Measurements from ENCODE around the gene SCFD2.

The SCFD2 gene

GRCh38 chr4:52948057-52948423 is 417.8 kb downstream of the SCFD2 start:
- Histone ChIP-seq H3K27me3 (replicated peaks) (no peaks in the 10 kb centered on the region), H3K27ac (no peak overlapping the region), H3K4me3 (ENCODE audit: low read depth, low read length) (no peak overlapping the region), H3K36me3 (replicated peaks) (no peaks in the 10 kb centered on the region)
- DNase-seq = no peak
- TF ChIP-seq, protein P1, sequence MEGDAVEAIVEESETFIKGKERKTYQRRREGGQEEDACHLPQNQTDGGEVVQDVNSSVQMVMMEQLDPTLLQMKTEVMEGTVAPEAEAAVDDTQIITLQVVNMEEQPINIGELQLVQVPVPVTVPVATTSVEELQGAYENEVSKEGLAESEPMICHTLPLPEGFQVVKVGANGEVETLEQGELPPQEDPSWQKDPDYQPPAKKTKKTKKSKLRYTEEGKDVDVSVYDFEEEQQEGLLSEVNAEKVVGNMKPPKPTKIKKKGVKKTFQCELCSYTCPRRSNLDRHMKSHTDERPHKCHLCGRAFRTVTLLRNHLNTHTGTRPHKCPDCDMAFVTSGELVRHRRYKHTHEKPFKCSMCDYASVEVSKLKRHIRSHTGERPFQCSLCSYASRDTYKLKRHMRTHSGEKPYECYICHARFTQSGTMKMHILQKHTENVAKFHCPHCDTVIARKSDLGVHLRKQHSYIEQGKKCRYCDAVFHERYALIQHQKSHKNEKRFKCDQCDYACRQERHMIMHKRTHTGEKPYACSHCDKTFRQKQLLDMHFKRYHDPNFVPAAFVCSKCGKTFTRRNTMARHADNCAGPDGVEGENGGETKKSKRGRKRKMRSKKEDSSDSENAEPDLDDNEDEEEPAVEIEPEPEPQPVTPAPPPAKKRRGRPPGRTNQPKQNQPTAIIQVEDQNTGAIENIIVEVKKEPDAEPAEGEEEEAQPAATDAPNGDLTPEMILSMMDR (IDR thresholded peaks at IDR 0.05; ENCODE audit: low read depth, low read length, missing control alignments) = no peak
- in situ Hi-C loops (cut with HindIII; ENCODE audit: low pct_ligation_motif_present, low sequenced_read_pairs) = no loop called here

DNA sequence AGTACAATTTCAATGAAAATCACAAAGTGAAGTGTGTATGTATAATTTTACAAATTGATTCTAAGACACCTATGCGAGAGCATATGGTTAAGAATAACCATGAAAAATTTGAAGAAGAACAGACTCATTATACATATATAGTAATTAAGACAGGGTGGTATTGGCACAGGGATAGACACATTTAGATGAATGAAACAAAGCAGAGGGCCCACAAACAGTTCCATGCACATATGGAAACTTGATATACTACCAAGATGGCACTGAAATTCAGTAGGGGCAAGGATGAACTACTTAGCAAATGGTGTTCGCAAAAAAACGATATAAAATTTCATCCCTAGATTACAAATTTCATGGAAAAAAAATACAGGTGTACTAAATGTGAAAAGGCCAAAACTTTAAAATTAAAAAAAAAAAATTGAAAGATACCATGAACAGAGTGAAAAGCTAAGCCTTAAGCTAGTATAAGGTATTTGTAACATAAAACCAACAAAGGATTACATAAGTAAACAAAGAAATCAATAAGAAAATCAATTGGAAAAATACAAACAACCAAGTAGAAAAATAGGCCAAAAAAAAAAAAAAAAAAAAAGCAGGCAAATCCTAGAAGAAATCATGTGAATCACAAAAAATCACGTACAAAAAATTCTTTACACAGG is 418.3 kb downstream of the SCFD2 start:
- in situ Hi-C loops (cut with HindIII; ENCODE audit: low pct_ligation_motif_present, low sequenced_read_pairs) = no loop called here
- Histone ChIP-seq H3K36me3 (replicated peaks) (no peaks in the 10 kb centered on the region), H3K27ac (no peak overlapping the region), H3K4me3 (ENCODE audit: low read depth, low read length) (no peak overlapping the region), H3K27me3 (replicated peaks) (no peaks in the 10 kb centered on the region)
- TF ChIP-seq, protein P1 (IDR thresholded peaks at IDR 0.05; ENCODE audit: low read depth, low read length, missing control alignments) = no peak
- no peak for DNase-seq

DNA sequence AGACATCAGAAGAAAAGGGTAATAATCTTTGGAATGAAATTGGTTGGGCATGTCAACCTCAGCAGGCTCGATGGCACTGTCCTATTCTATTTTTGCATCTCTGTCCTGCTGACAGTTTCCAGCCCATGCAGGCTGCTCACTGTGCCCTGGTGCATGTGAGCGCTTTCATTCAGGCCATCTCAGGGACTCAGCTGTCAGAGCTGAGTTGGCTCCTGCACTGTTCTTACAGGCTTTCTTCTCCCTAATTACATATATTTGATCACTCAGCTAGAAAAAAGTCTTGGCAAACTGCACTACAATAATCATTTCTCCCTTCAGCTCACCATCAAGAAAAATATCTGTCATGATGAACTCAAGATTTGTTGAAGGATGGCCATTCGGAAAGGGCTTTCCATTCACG is 419.0 kb downstream of the SCFD2 start:
- TF ChIP-seq, protein P1 (IDR thresholded peaks at IDR 0.05; ENCODE audit: low read depth, low read length, missing control alignments) = no peak
- in situ Hi-C loops (cut with HindIII; ENCODE audit: low pct_ligation_motif_present, low sequenced_read_pairs) = no loop called here
- no peak for DNase-seq
- no peak overlapping the region for H3K27ac ChIP-seq
- H3K4me3 ChIP-seq (ENCODE audit: low read depth, low read length) = no peak overlapping the region
- no peaks in the 10 kb centered on the region for H3K27me3 ChIP-seq (replicated peaks)
- H3K36me3 ChIP-seq (replicated peaks) = no peaks in the 10 kb centered on the region

DNA sequence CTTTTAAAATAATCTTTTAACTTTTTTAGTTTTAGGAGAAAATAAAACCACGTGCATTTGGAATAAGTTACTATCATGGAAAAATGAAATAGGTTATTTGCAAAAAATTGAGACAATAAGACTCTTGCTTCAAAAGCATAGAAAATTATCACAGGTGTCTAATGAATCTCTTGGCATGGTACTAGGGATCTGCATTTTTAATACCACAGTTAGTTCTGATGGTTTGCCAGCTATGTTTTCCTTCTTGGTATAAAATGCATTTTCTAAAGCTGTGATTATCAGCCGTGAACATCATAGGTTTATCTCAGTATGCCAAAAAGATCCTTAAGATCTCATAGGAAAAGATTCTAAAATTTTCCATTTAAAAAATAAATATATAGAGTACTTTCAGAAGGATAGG is 419.9 kb downstream of the SCFD2 start:
- Histone ChIP-seq H3K4me3 (ENCODE audit: low read depth, low read length) (no peak overlapping the region), H3K36me3 (replicated peaks) (no peaks in the 10 kb centered on the region), H3K27ac (no peak overlapping the region), H3K27me3 (replicated peaks) (no peaks in the 10 kb centered on the region)
- in situ Hi-C loops (cut with HindIII; ENCODE audit: low pct_ligation_motif_present, low sequenced_read_pairs) = no loop called here
- DNase-seq = no peak
- TF ChIP-seq, protein P1 (IDR thresholded peaks at IDR 0.05; ENCODE audit: low read depth, low read length, missing control alignments) = no peak

- TF ChIP-seq, protein P1 (IDR thresholded peaks at IDR 0.05; ENCODE audit: low read depth, low read length, missing control alignments) = no peak
- DNase-seq = no peak
- in situ Hi-C loops (cut with HindIII; ENCODE audit: low pct_ligation_motif_present, low sequenced_read_pairs) = no loop called here
Measured at GRCh38 chr4:52945326-52945898, 420.4 kb downstream of the SCFD2 start.

DNA sequence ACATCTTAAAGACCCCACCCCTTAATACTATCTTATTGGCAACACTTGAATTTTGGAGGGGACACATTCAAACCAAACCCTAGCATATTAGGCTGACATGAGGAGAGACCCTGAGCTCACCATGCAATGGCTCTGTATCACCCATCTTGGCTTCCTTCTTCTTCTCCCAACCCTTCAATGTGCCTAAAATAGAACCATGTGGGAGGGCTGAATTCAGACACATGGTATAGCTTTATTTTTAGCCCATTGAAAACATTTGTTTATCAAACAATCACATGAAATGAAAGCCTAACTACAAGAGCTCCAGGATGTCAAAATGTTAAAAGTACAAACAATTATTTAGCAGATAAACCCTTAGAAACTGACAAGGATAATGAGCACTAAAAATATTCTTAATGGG is 422.2 kb downstream of the SCFD2 start:
- no peaks in the 10 kb centered on the region for H3K27me3 ChIP-seq (replicated peaks)
- in situ Hi-C loops (cut with HindIII; ENCODE audit: low pct_ligation_motif_present, low sequenced_read_pairs) = no loop called here

More at GRCh38 chr4:52945326-52945898, 420.4 kb downstream of the SCFD2 start:
- Histone ChIP-seq H3K4me3 (ENCODE audit: low read depth, low read length) (no peak overlapping the region), H3K27ac (no peak overlapping the region), H3K27me3 (replicated peaks) (no peaks in the 10 kb centered on the region), H3K36me3 (replicated peaks) (no peaks in the 10 kb centered on the region)

More for the DNA sequence above, 422.2 kb downstream of the SCFD2 start:
- no peak overlapping the region for H3K4me3 ChIP-seq (ENCODE audit: low read depth, low read length)
- H3K36me3 ChIP-seq (replicated peaks) = no peaks in the 10 kb centered on the region
- TF ChIP-seq, protein P1 (IDR thresholded peaks at IDR 0.05; ENCODE audit: low read depth, low read length, missing control alignments) = no peak
- H3K27ac ChIP-seq = no peak overlapping the region
- DNase-seq = no peak
